ENCODE results near the gene NALCN. TPM values are rescaled to one million over a fixed set of nuclear protein-coding genes. Genes with fewer than 3 reads are reported as not detected.

The NALCN gene
- 10.6 and 11.2 TPM in 2 replicates for total RNA-seq

GRCh38 chr13:101416181-101417042 is at the start of gene NALCN:
TSS of gene NALCN (minus strand) at chr13:101416508. CDS start at chr13:101399126, 17,382 bp downstream.
- Histone ChIP-seq H3K36me3 (ENCODE audit: insufficient read depth, low read length) (no peaks in the 10 kb centered on the region), H2AFZ (ENCODE audit: low read length) (peak within 1 kb of the TSS; percentile 90), H3K4me1 (ENCODE audit: insufficient read depth, low read length) (peaks cover 11% of the 10 kb centered on the region), H3K27me3 (ENCODE audit: insufficient read depth, low read length) (no peaks in the 10 kb centered on the region), H3K27ac (ENCODE audit: low read depth, low read length) (peak within 1 kb of the TSS; percentile 72), H3K79me2 (ENCODE audit: insufficient read depth, low read length) (peaks cover 7% of the 10 kb centered on the region), H3K4me2 (ENCODE audit: insufficient read depth, low read length) (peak within 1 kb of the TSS; percentile 92), H3K4me3 (ENCODE audit: insufficient read depth, low read length) (peak within 1 kb of the TSS; percentile 84), H4K20me1 (ENCODE audit: insufficient read depth, low read length) (no peaks in the 10 kb centered on the region), H3K9me3 (ENCODE audit: low read depth, low read length) (no peaks in the 10 kb centered on the region)
- TF ChIP-seq CTCF (IDR thresholded peaks at IDR 0.05; ENCODE audit: extremely low read depth, low read depth, low read length), result no peak
- DNase-seq (ENCODE audit: insufficient read length, low spot score, missing footprints), result peak; percentile 90

GRCh38 chr13:101465877-101466276 is 49.6 kb upstream of the NALCN start:
- Histone ChIP-seq H3K27ac (ENCODE audit: low read depth, low read length) (peak overlapping the region; percentile 15), H4K20me1 (ENCODE audit: insufficient read depth, low read length) (peaks cover 7% of the 10 kb centered on the region), H3K36me3 (ENCODE audit: insufficient read depth, low read length) (peaks cover 12% of the 10 kb centered on the region), H3K9me3 (ENCODE audit: low read depth, low read length) (no peaks in the 10 kb centered on the region), H3K79me2 (ENCODE audit: insufficient read depth, low read length) (peaks cover 95% of the 10 kb centered on the region), H3K4me1 (ENCODE audit: insufficient read depth, low read length) (peaks cover 29% of the 10 kb centered on the region), H2AFZ (ENCODE audit: low read length) (no peak overlapping the region), H3K27me3 (ENCODE audit: insufficient read depth, low read length) (no peaks in the 10 kb centered on the region), H3K4me2 (ENCODE audit: insufficient read depth, low read length) (no peak overlapping the region), H3K4me3 (ENCODE audit: insufficient read depth, low read length) (no peak overlapping the region)
- DNase-seq (ENCODE audit: insufficient read length, low spot score, missing footprints), result no peak
- no peak for TF ChIP-seq CTCF (IDR thresholded peaks at IDR 0.05; ENCODE audit: extremely low read depth, low read depth, low read length)

- H3K79me2 ChIP-seq (ENCODE audit: insufficient read depth, low read length), result peaks cover 80% of the 10 kb centered on the region
- H3K9me3 ChIP-seq (ENCODE audit: low read depth, low read length), result no peaks in the 10 kb centered on the region
- H3K4me1 ChIP-seq (ENCODE audit: insufficient read depth, low read length), result peaks cover 38% of the 10 kb centered on the region
- no peak for TF ChIP-seq CTCF (IDR thresholded peaks at IDR 0.05; ENCODE audit: extremely low read depth, low read depth, low read length)
- peak overlapping the region; percentile 95 for H3K4me2 ChIP-seq (ENCODE audit: insufficient read depth, low read length)
- H3K27ac ChIP-seq (ENCODE audit: low read depth, low read length), result no peak overlapping the region
- peaks cover 33% of the 10 kb centered on the region for H3K36me3 ChIP-seq (ENCODE audit: insufficient read depth, low read length)
- no peak overlapping the region for H3K4me3 ChIP-seq (ENCODE audit: insufficient read depth, low read length)
- no peaks in the 10 kb centered on the region for H4K20me1 ChIP-seq (ENCODE audit: insufficient read depth, low read length)
- no peak overlapping the region for H2AFZ ChIP-seq (ENCODE audit: low read length)
- DNase-seq (ENCODE audit: insufficient read length, low spot score, missing footprints), result no peak
- no peaks in the 10 kb centered on the region for H3K27me3 ChIP-seq (ENCODE audit: insufficient read depth, low read length)
These were observed 40.9 kb upstream of the NALCN start for GRCh38 chr13:101457176-101457575.

GRCh38 chr13:101455863-101456262 is 39.6 kb upstream of the NALCN start:
- no peaks in the 10 kb centered on the region for H3K9me3 ChIP-seq (ENCODE audit: low read depth, low read length)
- no peak overlapping the region for H2AFZ ChIP-seq (ENCODE audit: low read length)
- peak overlapping the region; percentile 42 for H3K4me3 ChIP-seq (ENCODE audit: insufficient read depth, low read length)
- peak overlapping the region; percentile 82 for H3K27ac ChIP-seq (ENCODE audit: low read depth, low read length)
- peak overlapping the region; percentile 95 for H3K4me2 ChIP-seq (ENCODE audit: insufficient read depth, low read length)
- H3K27me3 ChIP-seq (ENCODE audit: insufficient read depth, low read length), result no peaks in the 10 kb centered on the region
- H3K36me3 ChIP-seq (ENCODE audit: insufficient read depth, low read length), result peaks cover 22% of the 10 kb centered on the region
- TF ChIP-seq CTCF (IDR thresholded peaks at IDR 0.05; ENCODE audit: extremely low read depth, low read depth, low read length), result no peak
- DNase-seq (ENCODE audit: insufficient read length, low spot score, missing footprints), result peak; percentile 87
- H4K20me1 ChIP-seq (ENCODE audit: insufficient read depth, low read length), result no peaks in the 10 kb centered on the region
- H3K4me1 ChIP-seq (ENCODE audit: insufficient read depth, low read length), result peaks cover 50% of the 10 kb centered on the region
- peaks cover 79% of the 10 kb centered on the region for H3K79me2 ChIP-seq (ENCODE audit: insufficient read depth, low read length)

Measured in osteoblast (primary cell).